ENCODE results near the gene CHST6. TPM values are rescaled to one million over a fixed set of nuclear protein-coding genes. Genes with fewer than 3 reads are reported as not detected.

Gene CHST6
- total RNA-seq, 1 experiment from 2014 or later: 0.91 TPM

DNA sequence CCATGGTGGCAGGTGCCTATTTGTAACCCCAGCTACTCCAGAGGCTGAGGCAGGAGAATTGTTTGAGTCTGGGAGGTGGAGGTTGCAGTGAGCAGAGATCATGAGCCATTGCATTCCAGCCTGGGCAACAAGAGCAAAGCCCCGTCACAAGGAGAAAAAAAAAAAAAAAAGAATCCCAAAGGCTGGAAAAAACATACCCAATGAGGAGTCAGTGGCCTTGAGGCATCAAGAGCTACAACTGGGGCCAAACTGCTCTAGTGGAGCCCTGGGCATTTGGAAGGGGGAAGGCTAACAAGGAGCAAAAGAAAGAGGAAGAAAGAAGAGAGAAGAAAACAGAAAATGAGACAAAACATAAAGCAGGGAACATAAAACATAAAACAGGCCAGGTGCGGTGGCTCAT, 6.9 kb downstream of the CHST6 start:
- H3K27me3 ChIP-seq (ENCODE audit: low read length): no peaks in the 10 kb centered on the region
- ATAC-seq (no peak), DNase-seq (no peak)
- H3K4me3 ChIP-seq (ENCODE audit: low read length): no peak overlapping the region
- H3K4me1 ChIP-seq (ENCODE audit: insufficient read depth, low read length): peaks cover 26% of the 10 kb centered on the region
- H3K9me2 ChIP-seq (replicated peaks; ENCODE audit: low read length): no peaks in the 10 kb centered on the region
- TF ChIP-seq EZH2 (IDR thresholded peaks at IDR 0.05; ENCODE audit: low read length, unreplicated experiment) (no peak), EZH2phosphoT487 (IDR thresholded peaks at IDR 0.05; ENCODE audit: borderline replicate concordance, low read length) (no peak)
- TF ChIP-seq, protein P1, sequence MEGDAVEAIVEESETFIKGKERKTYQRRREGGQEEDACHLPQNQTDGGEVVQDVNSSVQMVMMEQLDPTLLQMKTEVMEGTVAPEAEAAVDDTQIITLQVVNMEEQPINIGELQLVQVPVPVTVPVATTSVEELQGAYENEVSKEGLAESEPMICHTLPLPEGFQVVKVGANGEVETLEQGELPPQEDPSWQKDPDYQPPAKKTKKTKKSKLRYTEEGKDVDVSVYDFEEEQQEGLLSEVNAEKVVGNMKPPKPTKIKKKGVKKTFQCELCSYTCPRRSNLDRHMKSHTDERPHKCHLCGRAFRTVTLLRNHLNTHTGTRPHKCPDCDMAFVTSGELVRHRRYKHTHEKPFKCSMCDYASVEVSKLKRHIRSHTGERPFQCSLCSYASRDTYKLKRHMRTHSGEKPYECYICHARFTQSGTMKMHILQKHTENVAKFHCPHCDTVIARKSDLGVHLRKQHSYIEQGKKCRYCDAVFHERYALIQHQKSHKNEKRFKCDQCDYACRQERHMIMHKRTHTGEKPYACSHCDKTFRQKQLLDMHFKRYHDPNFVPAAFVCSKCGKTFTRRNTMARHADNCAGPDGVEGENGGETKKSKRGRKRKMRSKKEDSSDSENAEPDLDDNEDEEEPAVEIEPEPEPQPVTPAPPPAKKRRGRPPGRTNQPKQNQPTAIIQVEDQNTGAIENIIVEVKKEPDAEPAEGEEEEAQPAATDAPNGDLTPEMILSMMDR (conservative IDR thresholded peaks at IDR 0.05; ENCODE audit: low read depth, low read length): no peak
- POLR2A ChIA-PET (ENCODE audit: unreplicated experiment): no interaction called here
- H4K20me1 ChIP-seq (ENCODE audit: low read length): no peaks in the 10 kb centered on the region
- no peaks in the 10 kb centered on the region for H3K36me3 ChIP-seq (ENCODE audit: low read depth, low read length)
- CTCF ChIA-PET: no interaction called here
- intact Hi-C loops (cut with micrococcal nuclease): no loop called here
- H3K79me2 ChIP-seq (ENCODE audit: low read length): no peaks in the 10 kb centered on the region
- H3K4me2 ChIP-seq (ENCODE audit: low read length): no peak overlapping the region
- H3K9ac ChIP-seq (ENCODE audit: low read length): no peak overlapping the region
- no peak overlapping the region for H2AFZ ChIP-seq (ENCODE audit: low read length)
- BruUV-seq (replicated peaks): no TSS peak
- no peaks in the 10 kb centered on the region for H3F3A ChIP-seq (ENCODE audit: low read length, unreplicated experiment)
- no peak overlapping the region for H3K27ac ChIP-seq (ENCODE audit: low read length)
- no peaks in the 10 kb centered on the region for H3K9me3 ChIP-seq (ENCODE audit: low read length)

DNA sequence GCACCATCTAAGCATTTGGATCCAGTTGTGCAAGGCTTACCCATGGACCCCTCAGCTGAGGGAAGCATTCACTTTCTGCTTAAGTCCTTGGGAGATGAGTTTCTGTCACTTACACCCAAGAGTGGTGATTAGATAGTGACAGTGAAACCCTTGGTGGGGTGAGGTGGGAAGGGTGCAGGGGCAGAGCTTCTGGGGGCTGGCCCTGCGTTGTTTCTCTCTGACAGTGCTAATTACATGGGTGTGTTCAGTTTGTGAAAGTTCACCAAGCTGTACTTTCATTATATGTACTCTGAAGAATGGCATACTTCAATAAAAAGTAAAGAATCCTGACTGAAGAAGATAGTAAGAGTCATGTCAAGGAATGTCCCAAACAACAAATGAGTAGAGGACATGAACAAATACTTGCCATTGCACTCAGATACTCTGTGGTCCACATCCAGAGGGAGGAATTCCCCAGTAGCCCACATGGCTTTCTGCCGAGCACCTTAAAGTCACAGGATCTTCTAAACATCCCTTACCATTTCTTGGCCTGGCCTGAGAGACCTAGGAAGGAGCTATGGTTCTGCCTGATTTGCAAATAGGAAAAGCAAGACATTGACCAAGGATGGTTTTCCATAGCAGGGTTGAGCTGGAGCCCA, 8.4 kb downstream of the CHST6 start:
- Histone ChIP-seq H3K9me3 (ENCODE audit: low read length) (no peaks in the 10 kb centered on the region), H3K4me2 (ENCODE audit: low read length) (no peak overlapping the region), H3K4me1 (ENCODE audit: insufficient read depth, low read length) (peaks cover 29% of the 10 kb centered on the region), H3K9ac (ENCODE audit: low read length) (no peak overlapping the region), H3K4me3 (ENCODE audit: low read length) (no peak overlapping the region), H3K27ac (ENCODE audit: low read length) (no peak overlapping the region), H4K20me1 (ENCODE audit: low read length) (no peaks in the 10 kb centered on the region), H3K36me3 (ENCODE audit: low read depth, low read length) (no peaks in the 10 kb centered on the region), H3K27me3 (ENCODE audit: low read length) (no peaks in the 10 kb centered on the region), H2AFZ (ENCODE audit: low read length) (no peak overlapping the region), H3K9me2 (replicated peaks; ENCODE audit: low read length) (no peaks in the 10 kb centered on the region), H3K79me2 (ENCODE audit: low read length) (no peaks in the 10 kb centered on the region), H3F3A (ENCODE audit: low read length, unreplicated experiment) (no peaks in the 10 kb centered on the region)
- DNase-seq (no peak), ATAC-seq (no peak)
- no TSS peak for BruUV-seq (replicated peaks)
- TF ChIP-seq EZH2 (IDR thresholded peaks at IDR 0.05; ENCODE audit: low read length, unreplicated experiment) (no peak), EZH2phosphoT487 (IDR thresholded peaks at IDR 0.05; ENCODE audit: borderline replicate concordance, low read length) (no peak)
- TF ChIP-seq, protein P1 (conservative IDR thresholded peaks at IDR 0.05; ENCODE audit: low read depth, low read length): no peak
- ChIA-PET POLR2A (ENCODE audit: unreplicated experiment) (no interaction called here), CTCF (no interaction called here)
- intact Hi-C loops (cut with micrococcal nuclease): no loop called here

DNA sequence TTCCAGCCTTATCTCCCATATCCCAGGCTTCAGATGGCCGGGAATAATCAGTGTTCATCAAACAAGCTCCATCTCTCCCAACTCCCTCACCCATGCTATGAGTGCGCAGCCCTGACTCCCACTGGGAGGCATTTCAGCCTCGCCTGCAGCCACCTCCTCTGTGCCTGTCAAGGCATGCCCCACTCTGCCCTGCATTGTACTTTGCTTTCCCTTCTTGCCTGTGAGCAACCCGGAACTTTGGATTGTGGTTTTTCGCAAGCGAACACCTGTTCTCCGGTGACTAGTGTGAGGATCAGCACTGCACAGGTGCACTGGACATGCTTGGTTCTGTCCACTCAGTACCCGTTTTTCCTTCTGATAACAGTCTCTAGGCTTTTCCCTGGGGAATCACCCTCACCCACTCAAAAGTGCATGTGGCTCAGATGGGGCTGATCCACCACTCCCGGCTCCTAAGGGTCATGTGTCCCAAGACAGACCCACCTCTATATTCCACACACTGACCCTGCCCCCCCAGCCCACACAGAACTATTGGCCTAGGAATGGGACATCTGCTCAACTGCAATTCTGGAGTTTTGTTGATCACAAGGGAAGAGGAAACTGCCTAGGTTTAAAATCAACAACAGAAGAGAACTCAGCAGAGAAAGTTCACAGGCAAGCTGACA, 9.1 kb downstream of the CHST6 start:
- Histone ChIP-seq H3K9me2 (replicated peaks; ENCODE audit: low read length) (no peaks in the 10 kb centered on the region), H3K79me2 (ENCODE audit: low read length) (no peaks in the 10 kb centered on the region), H3K4me1 (ENCODE audit: insufficient read depth, low read length) (peaks cover 28% of the 10 kb centered on the region), H3K9me3 (ENCODE audit: low read length) (no peaks in the 10 kb centered on the region), H3K9ac (ENCODE audit: low read length) (no peak overlapping the region), H3K27me3 (ENCODE audit: low read length) (no peaks in the 10 kb centered on the region), H3F3A (ENCODE audit: low read length, unreplicated experiment) (no peaks in the 10 kb centered on the region), H3K27ac (ENCODE audit: low read length) (no peak overlapping the region), H3K36me3 (ENCODE audit: low read depth, low read length) (no peaks in the 10 kb centered on the region), H3K4me3 (ENCODE audit: low read length) (no peak overlapping the region), H4K20me1 (ENCODE audit: low read length) (no peaks in the 10 kb centered on the region), H2AFZ (ENCODE audit: low read length) (no peak overlapping the region), H3K4me2 (ENCODE audit: low read length) (no peak overlapping the region)
- ChIA-PET POLR2A (ENCODE audit: unreplicated experiment) (no interaction called here), CTCF (no interaction called here)
- no TSS peak for BruUV-seq (replicated peaks)
- DNase-seq (peak; percentile 20), ATAC-seq (no peak)
- intact Hi-C loops (cut with micrococcal nuclease): no loop called here
- TF ChIP-seq EZH2 (IDR thresholded peaks at IDR 0.05; ENCODE audit: low read length, unreplicated experiment) (no peak), EZH2phosphoT487 (IDR thresholded peaks at IDR 0.05; ENCODE audit: borderline replicate concordance, low read length) (no peak)
- TF ChIP-seq, protein P1 (conservative IDR thresholded peaks at IDR 0.05; ENCODE audit: low read depth, low read length): no peak
